Endothelial cell of umbilical vein (primary cell): ENCODE data around the gene KCNQ5. TPM values are rescaled to one million over a fixed set of nuclear protein-coding genes. Genes with fewer than 3 reads are reported as not detected.
A peak's percentile ranks its signal among the peaks of the same experiment; 100 is the strongest.

Experiments used
- BruUV-seq: library from RNA; stranded (reverse); fragments of 400-500 nt; replicated peaks from 2 replicates; lab custom pipeline; 2021; lab: Mats Ljungman, UMichigan
- CTCF ChIA-PET: fragments of 300-600, 350-600 bp; sonication (Branson Sonifier 250); formaldehyde crosslinking; loops from one replicate; lab custom pipeline; 2021; ENCODE audit warnings: antibody characterized with exemption, inconsistent platforms; lab: Charles Lee
- POLR2A ChIA-PET: fragments of 300-600, 350-600 bp; sonication (Branson Sonifier 250); formaldehyde crosslinking; loops from one replicate; lab custom pipeline; 2021; ENCODE audit warnings: antibody characterized with exemption, inconsistent platforms; lab: Charles Lee
- DNase-seq: peaks from one replicate; pipeline ENCODE4 v3.0.0-alpha.2; 2011; ENCODE audit warnings: low read depth, low spot score
- FAIRE-seq: peaks from 2 replicates; lab custom pipeline; 2011; peaks lifted over from hg19 to GRCh38; lab: Jason Lieb, UNC
- H2AFZ ChIP-seq: 2 replicates; pipeline ENCODE4 v1.6.0; 2012; ENCODE audit warnings: low read depth, low read length, control low read depth, inconsistent platforms
- H3K27ac ChIP-seq: 2 replicates; pipeline ENCODE4 v1.5.1; 2011; ENCODE audit warnings: low read depth, mild to moderate bottlenecking, control low read depth, low read length, moderate library complexity; ENCODE audit not compliant: insufficient read depth
- H3K27me3 ChIP-seq, 2 experiments: 2 replicates each; pipeline versions ENCODE4 v1.6.0 to v1.6.1; 2011; ENCODE audit warnings: low read length in 2 of 2, mixed read lengths in 1 of 2; ENCODE audit not compliant: control insufficient read depth in 2 of 2, insufficient read depth in 2 of 2
- H3K36me3 ChIP-seq, 2 experiments: 2 replicates in 1 of 2; 3 replicates in 1 of 2; pipeline ENCODE4 v1.5.1; 2011; ENCODE audit warnings: low read length in 2 of 2, mild to moderate bottlenecking in 1 of 2, moderate library complexity in 1 of 2; ENCODE audit not compliant: control insufficient read depth in 2 of 2, insufficient read depth in 2 of 2; ENCODE audit errors: extremely low read depth in 1 of 2
- H3K4me1 ChIP-seq: 3 replicates; pipeline ENCODE4 v1.5.1; 2011; ENCODE audit warnings: mild to moderate bottlenecking, low read length; ENCODE audit not compliant: control insufficient read depth, insufficient read depth; ENCODE audit errors: extremely low read depth
- H3K4me2 ChIP-seq: 2 replicates; pipeline ENCODE4 v1.6.1; 2011; ENCODE audit warnings: low read length, control low read depth, mixed read lengths; ENCODE audit not compliant: insufficient read depth
- H3K4me3 ChIP-seq, 3 experiments: fragments of 200-600 bp in 1 of 3; sonication (generic), shearing (Covaris generic) in 1 of 3; replicated peaks in 1 of 3; 2 replicates each; pipeline ENCODE4 v1.5.1; 2011 to 2016; ENCODE audit warnings: control low read depth in 3 of 3, low read length in 3 of 3, mild to moderate bottlenecking in 2 of 3, inconsistent platforms in 1 of 3, low read depth in 1 of 3, moderate library complexity in 1 of 3; ENCODE audit not compliant: insufficient read depth in 1 of 3
- H3K79me2 ChIP-seq: 2 replicates; pipeline ENCODE4 v1.6.0; 2012; ENCODE audit warnings: low read length, inconsistent platforms; ENCODE audit not compliant: control insufficient read depth, insufficient read depth
- H3K9ac ChIP-seq: replicated peaks from 2 replicates; pipeline ENCODE3; 2011; ENCODE audit warnings: low read length, control low read depth; ENCODE audit not compliant: insufficient read depth; ENCODE audit errors: extremely low read depth
- H3K9me1 ChIP-seq: replicated peaks from 3 replicates; pipeline ENCODE4 v1.6.0; 2011; ENCODE audit warnings: mild to moderate bottlenecking, low read length; ENCODE audit not compliant: control insufficient read depth, insufficient read depth; ENCODE audit errors: extremely low read depth
- H3K9me3 ChIP-seq: replicated peaks from 2 replicates; pipeline ENCODE4 v1.5.1; 2012; ENCODE audit warnings: low read length, inconsistent platforms; ENCODE audit not compliant: control insufficient read depth, insufficient read depth
- H4K20me1 ChIP-seq: replicated peaks from 2 replicates; pipeline ENCODE3; 2011; ENCODE audit warnings: mild to moderate bottlenecking, low read length; ENCODE audit not compliant: control insufficient read depth, insufficient read depth; ENCODE audit errors: extremely low read depth
- EZH2 ChIP-seq: IDR thresholded peaks from 2 replicates; pipeline ENCODE4 v1.6.1; 2012; ENCODE audit warnings: borderline replicate concordance, low read depth, mild to moderate bottlenecking, moderate library complexity, low read length, inconsistent platforms; ENCODE audit not compliant: severe bottlenecking
- FOS ChIP-seq: IDR thresholded peaks from 2 replicates; pipeline ENCODE4 v1.6.1; 2011; ENCODE audit warnings: mild to moderate bottlenecking, low read length, moderate library complexity, borderline replicate concordance; ENCODE audit not compliant: insufficient read depth
- GATA2 ChIP-seq: IDR thresholded peaks from 2 replicates; pipeline ENCODE4 v1.7.0; 2011; ENCODE audit warnings: low read depth, mild to moderate bottlenecking, moderate library complexity, mixed read lengths, low read length; ENCODE audit not compliant: insufficient read length, insufficient read depth
- JUN ChIP-seq: IDR thresholded peaks from 2 replicates; pipeline ENCODE4 v1.6.1; 2011; ENCODE audit warnings: borderline replicate concordance, low read depth; ENCODE audit not compliant: insufficient read length, insufficient read depth
- MAX ChIP-seq: IDR thresholded peaks from 2 replicates; pipeline ENCODE4 v1.6.1; 2011; ENCODE audit not compliant: insufficient read depth, insufficient read length
- MYC ChIP-seq: IDR thresholded peaks from one replicate; pipeline ENCODE4 v1.6.1; 2011; ENCODE audit warnings: mild to moderate bottlenecking, low read depth, low read length
- POLR2A ChIP-seq: IDR thresholded peaks from 2 replicates; pipeline ENCODE4 v1.6.1; 2012; ENCODE audit warnings: low read depth, mild to moderate bottlenecking, control low read depth, low read length
- POLR2AphosphoS5 ChIP-seq: IDR thresholded peaks from 2 replicates; pipeline ENCODE4 v1.6.1; 2012; ENCODE audit warnings: low read depth, mild to moderate bottlenecking, control low read depth, low read length, moderate library complexity; ENCODE audit not compliant: insufficient read depth
- dilution Hi-C: fragments of 300-500 bp; cut with MboI; formaldehyde crosslinking; loops from one replicate; pipeline ENCODE4 v1.15.0; 2019; ENCODE audit warnings: low sequenced_read_pairs; ENCODE audit not compliant: extremely low pct_ligation_motif_present
- intact Hi-C: fragments of 100-400 bp; cut with micrococcal nuclease; formaldehyde crosslinking; loops from one replicate; pipeline ENCODE4 v1.10.0; 2022
- polyA plus RNA-seq, 4 experiments: library from polyadenylated mRNA; depleted of rRNA in 3 of 4; stranded (reverse) in 3 of 4; unstranded in 1 of 4; fragments of >200 nt; gene quantifications; 2 replicates each; pipeline versions ENCODE4 v1.2.1 to v1.2.3, GENCODE V29; 2011 to 2012; ENCODE audit warnings: missing spikeins in 1 of 4
- total RNA-seq: library from RNA; stranded (reverse); gene quantifications from 2 replicates; pipeline ENCODE4 v1.2.3, GENCODE V29; 2021
- TF ChIP-seq, protein P1 (sequence below), 2 donors: IDR thresholded peaks; 1 replicate in 1 of 2; 2 replicates in 1 of 2; pipeline ENCODE4 v1.5.1; 2011; ENCODE audit warnings: low read length in 2 of 2, mild to moderate bottlenecking in 2 of 2, moderate library complexity in 2 of 2, control low read depth in 1 of 2, inconsistent platforms in 1 of 2, low read depth in 1 of 2; ENCODE audit not compliant: insufficient read depth in 1 of 2; ENCODE audit errors: extremely low read depth in 1 of 2

The KCNQ5 gene
- total and polyA plus RNA-seq, 2 donors (not counting 3 experiments of a cell fraction or from before 2014, with no cell fraction given), result 0.22 TPM; not detected in 1

DNA sequence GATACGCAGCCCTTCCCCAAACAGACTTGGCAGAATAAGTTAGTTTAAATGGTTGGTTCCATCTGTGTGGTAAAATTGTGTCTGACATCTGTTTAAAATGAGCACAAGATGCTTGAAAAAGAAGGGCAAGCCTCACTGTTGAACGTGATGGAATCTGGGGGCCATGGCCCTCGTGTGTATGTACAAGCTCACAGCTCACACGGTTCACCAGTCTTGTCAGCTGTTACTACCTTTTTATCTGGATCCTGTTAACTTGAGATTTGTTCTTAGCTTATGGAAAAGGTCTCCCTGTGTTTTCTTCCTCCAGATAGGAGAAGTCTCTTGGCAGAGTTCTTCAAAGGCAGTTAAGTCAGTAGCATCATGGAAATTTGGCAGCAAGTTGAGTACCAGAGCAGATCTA is 332.9 kb downstream of the KCNQ5 start:
- Histone ChIP-seq H3K9ac (no peak overlapping the region), H3K4me2 (no peak overlapping the region), H3K4me1 (peaks cover 37% of the 10 kb centered on the region), H3K4me3 (no peak overlapping the region), H3K9me3 (no peaks in the 10 kb centered on the region), H3K79me2 (no peaks in the 10 kb centered on the region), H3K27ac (peak overlapping the region; percentile 1), H3K9me1 (no peaks in the 10 kb centered on the region), H4K20me1 (no peaks in the 10 kb centered on the region), H3K27me3 (no peaks in the 10 kb centered on the region), H2AFZ (peak overlapping the region; percentile 26), H3K36me3 (no peaks in the 10 kb centered on the region)
- intact Hi-C loops, result no loop called here
- FAIRE-seq (no peak), DNase-seq (peak; percentile 42)
- no TSS peak for BruUV-seq
- TF ChIP-seq FOS, result no peak
- no peak for TF ChIP-seq POLR2A
- TF ChIP-seq GATA2, result no peak
- TF ChIP-seq, protein P1, sequence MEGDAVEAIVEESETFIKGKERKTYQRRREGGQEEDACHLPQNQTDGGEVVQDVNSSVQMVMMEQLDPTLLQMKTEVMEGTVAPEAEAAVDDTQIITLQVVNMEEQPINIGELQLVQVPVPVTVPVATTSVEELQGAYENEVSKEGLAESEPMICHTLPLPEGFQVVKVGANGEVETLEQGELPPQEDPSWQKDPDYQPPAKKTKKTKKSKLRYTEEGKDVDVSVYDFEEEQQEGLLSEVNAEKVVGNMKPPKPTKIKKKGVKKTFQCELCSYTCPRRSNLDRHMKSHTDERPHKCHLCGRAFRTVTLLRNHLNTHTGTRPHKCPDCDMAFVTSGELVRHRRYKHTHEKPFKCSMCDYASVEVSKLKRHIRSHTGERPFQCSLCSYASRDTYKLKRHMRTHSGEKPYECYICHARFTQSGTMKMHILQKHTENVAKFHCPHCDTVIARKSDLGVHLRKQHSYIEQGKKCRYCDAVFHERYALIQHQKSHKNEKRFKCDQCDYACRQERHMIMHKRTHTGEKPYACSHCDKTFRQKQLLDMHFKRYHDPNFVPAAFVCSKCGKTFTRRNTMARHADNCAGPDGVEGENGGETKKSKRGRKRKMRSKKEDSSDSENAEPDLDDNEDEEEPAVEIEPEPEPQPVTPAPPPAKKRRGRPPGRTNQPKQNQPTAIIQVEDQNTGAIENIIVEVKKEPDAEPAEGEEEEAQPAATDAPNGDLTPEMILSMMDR (IDR thresholded peaks at IDR 0.05; ENCODE audit: extremely low read depth in 1 of 2, insufficient read depth in 1 of 2, low read depth in 1 of 2, low read length in 2 of 2), result no peak
- no peak for TF ChIP-seq EZH2
- no peak for TF ChIP-seq POLR2AphosphoS5
- TF ChIP-seq JUN, result no peak
- TF ChIP-seq MAX, result no peak
- no peak for TF ChIP-seq MYC
- dilution Hi-C loops, result no loop called here
- ChIA-PET CTCF (no interaction called here), POLR2A (no interaction called here)
